Thyroid gland (tissue), 4 donors: ENCODE data around the gene PKHD1. TPM values are rescaled to one million over a fixed set of nuclear protein-coding genes. Genes with fewer than 3 reads are reported as not detected.

Experiments used
- DNase-seq, 2 donors: peaks; one replicate each; pipeline ENCODE4 v3.0.0-alpha.2; 2019
- H3K27ac ChIP-seq, 3 donors: fragments of 200-600 bp; sonication (generic); 1 replicate in 2 of 3; 2 replicates in 1 of 3; pipeline ENCODE4 v1.5.1; 2016 to 2019; ENCODE audit warnings: mild to moderate bottlenecking in 1 of 3, moderate library complexity in 1 of 3
- H3K27me3 ChIP-seq: fragments of 200-600 bp; sonication (generic); one replicate; pipeline ENCODE4 v1.5.1; 2019
- H3K36me3 ChIP-seq, 2 donors: fragments of 200-600 bp; sonication (generic); one replicate each; pipeline ENCODE4 v1.5.1; 2016 to 2019
- H3K4me1 ChIP-seq, 2 donors: fragments of 200-600 bp; sonication (generic); one replicate each; pipeline ENCODE4 v1.5.1; 2017 to 2019
- H3K4me3 ChIP-seq, 3 donors: fragments of 200-600 bp; sonication (generic); replicated peaks in 1 of 3; 1 replicate in 2 of 3; 2 replicates in 1 of 3; pipeline ENCODE4 v1.5.1; 2016; ENCODE audit warnings: mild to moderate bottlenecking in 1 of 3
- H3K9me3 ChIP-seq: fragments of 200-600 bp; sonication (generic); one replicate; pipeline ENCODE4 v1.5.1; 2017
- CTCF ChIP-seq, 6 experiments: fragments of 200-600 bp in 3 of 6; fragments of 450-650 bp in 3 of 6; sonication (generic) in 3 of 6; IDR thresholded peaks; one replicate each; pipeline ENCODE4 v1.5.1; 2016 to 2019; ENCODE audit warnings: antibody characterized with exemption in 6 of 6, mild to moderate bottlenecking in 2 of 6, inconsistent platforms in 1 of 6, moderate library complexity in 1 of 6
- POLR2A ChIP-seq, 2 donors: fragments of 450-650 bp; IDR thresholded peaks; one replicate each; pipeline ENCODE4 v1.6.1; 2017; ENCODE audit warnings: antibody characterized with exemption in 2 of 2, mild to moderate bottlenecking in 2 of 2, moderate library complexity in 1 of 2
- WGBS, 2 donors: methylation state at CpG; one replicate each; pipeline ENCODE4 v1.1.5; 2017; 5-methylcytosine and 5-hydroxymethylcytosine counted together
- intact Hi-C: fragments of 100-400 bp; cut with DNase I; formaldehyde crosslinking; loops from one replicate; pipeline ENCODE4 v1.15.1; 2023
- total RNA-seq, 4 donors: library from RNA; depleted of rRNA; stranded (reverse); fragments of >200 nt; gene quantifications; one replicate each; pipeline ENCODE4 v1.2.3, GENCODE V29; 2016

PKHD1 gene
- total RNA-seq, 4 donors from 2014 or later: under 0.01 to 0.11 (median 0.07) TPM

GRCh38 chr6:51718533-51718932 lies 368.9 kb downstream of the PKHD1 start:
- no peak for TF ChIP-seq POLR2A (IDR thresholded peaks at IDR 0.05)
- no peak for TF ChIP-seq CTCF (IDR thresholded peaks at IDR 0.05)
- no peaks in the 10 kb centered on the region for H3K36me3 ChIP-seq
- WGBS, 2 donors: 90 to 95% methylated on average over 1 of the region's 1 CpG
- no peak overlapping the region for H3K4me3 ChIP-seq
- no peak for DNase-seq
- H3K27me3 ChIP-seq: no peaks in the 10 kb centered on the region
- no peaks in the 10 kb centered on the region for H3K9me3 ChIP-seq
- intact Hi-C loops: no loop called here
- no peaks in the 10 kb centered on the region for H3K4me1 ChIP-seq
- H3K27ac ChIP-seq: no peak overlapping the region

- H3K27me3 ChIP-seq: no peaks in the 10 kb centered on the region
- intact Hi-C loops: no loop called here
- no peak overlapping the region for H3K4me3 ChIP-seq
- no peak overlapping the region for H3K27ac ChIP-seq
- H3K4me1 ChIP-seq: no peaks in the 10 kb centered on the region
- TF ChIP-seq CTCF (IDR thresholded peaks at IDR 0.05): no peak
- TF ChIP-seq POLR2A (IDR thresholded peaks at IDR 0.05): no peak
- DNase-seq: no peak
- WGBS, 2 donors: 90 to 96% methylated on average over 1 of the region's 1 CpG
- H3K9me3 ChIP-seq: no peaks in the 10 kb centered on the region
- no peaks in the 10 kb centered on the region for H3K36me3 ChIP-seq
These were observed 369.9 kb downstream of the PKHD1 start for GRCh38 chr6:51717477-51717876.

GRCh38 chr6:51711876-51712275 lies 375.5 kb downstream of the PKHD1 start:
- H3K9me3 ChIP-seq: no peaks in the 10 kb centered on the region
- H3K4me1 ChIP-seq: no peaks in the 10 kb centered on the region
- H3K4me3 ChIP-seq: no peak overlapping the region
- no peaks in the 10 kb centered on the region for H3K36me3 ChIP-seq
- no peak overlapping the region for H3K27ac ChIP-seq
- intact Hi-C loops: no loop called here
- 40 to 53% methylated on average over 3 of the region's 3 CpGs for WGBS, 2 donors
- DNase-seq: no peak
- no peak for TF ChIP-seq CTCF (IDR thresholded peaks at IDR 0.05)
- no peaks in the 10 kb centered on the region for H3K27me3 ChIP-seq

- WGBS, 2 donors: 74 to 85% methylated on average over 2 of the region's 2 CpGs
- Histone ChIP-seq H3K4me1 (no peaks in the 10 kb centered on the region), H3K27ac (no peak overlapping the region), H3K9me3 (no peaks in the 10 kb centered on the region), H3K4me3 (no peak overlapping the region), H3K27me3 (no peaks in the 10 kb centered on the region), H3K36me3 (no peaks in the 10 kb centered on the region)
- intact Hi-C loops: no loop called here
- TF ChIP-seq POLR2A (IDR thresholded peaks at IDR 0.05): no peak
- TF ChIP-seq CTCF (IDR thresholded peaks at IDR 0.05): no peak
- DNase-seq: no peak
These were observed 381.3 kb downstream of the PKHD1 start for GRCh38 chr6:51706086-51706485.

- no peaks in the 10 kb centered on the region for H3K27me3 ChIP-seq
- no peak overlapping the region for H3K27ac ChIP-seq
- H3K36me3 ChIP-seq: no peaks in the 10 kb centered on the region
- DNase-seq: no peak
- intact Hi-C loops: no loop called here
- no peak overlapping the region for H3K4me3 ChIP-seq
- no peaks in the 10 kb centered on the region for H3K9me3 ChIP-seq
- H3K4me1 ChIP-seq: no peaks in the 10 kb centered on the region
- 76 to 79% methylated on average over 1 of the region's 1 CpG for WGBS, 2 donors
- no peak for TF ChIP-seq CTCF (IDR thresholded peaks at IDR 0.05)
- TF ChIP-seq POLR2A (IDR thresholded peaks at IDR 0.05): no peak
These were observed 382.4 kb downstream of the PKHD1 start for GRCh38 chr6:51704932-51705540.
